SU-DHL-6 (cell line): ENCODE results near the gene ARRB1.

ENCODE experiments used
- CTCF ChIP-seq: fragments of 200-600 bp; sonication (generic); IDR thresholded peaks from one replicate; pipeline ENCODE4 v1.5.1; 2017; ENCODE audit warnings: antibody characterized with exemption, mild to moderate bottlenecking, low read length, moderate library complexity; ENCODE audit not compliant: insufficient read depth, poor library complexity, severe bottlenecking
- EZH2phosphoT487 ChIP-seq: fragments of 200-600 bp; sonication (generic), shearing (Covaris generic); conservative IDR thresholded peaks from 2 replicates; pipeline ENCODE4 v1.6.1; 2018; ENCODE audit warnings: mild to moderate bottlenecking, antibody characterized with exemption, low read length, moderate library complexity, mixed read lengths

- TF ChIP-seq CTCF (no peak), EZH2phosphoT487 (no peak)
These were observed 6.6 kb downstream of the ARRB1 start for GRCh38 chr11:75344761-75345454.
